PC-9 (cell line): ENCODE measurements around the gene INO80C. TPM values are rescaled to one million over a fixed set of nuclear protein-coding genes. Genes with fewer than 3 reads are reported as not detected.
"Not testable (repeated sequence)": the region's sequence is repeated elsewhere in the genome, so short reads cannot be mapped to it uniquely, and the experiment has no call there.

Source experiments
- BruUV-seq: library from RNA; stranded (reverse); fragments of 400-500 nt; replicated peaks from 2 replicates; lab custom pipeline; 2021; lab: Mats Ljungman, UMichigan
- CTCF ChIA-PET: fragments of 300-600 bp; sonication (Branson Sonifier 250); formaldehyde crosslinking; loops from one replicate; lab custom pipeline; 2022; ENCODE audit warnings: antibody characterized with exemption; lab: Charles Lee
- POLR2A ChIA-PET: fragments of 300-600 bp; sonication (Branson Sonifier 250); formaldehyde crosslinking; loops from one replicate; lab custom pipeline; 2022; ENCODE audit warnings: antibody characterized with exemption; ENCODE audit not compliant: unreplicated experiment; lab: Charles Lee
- DNase-seq, 2 experiments: peaks; one replicate each; pipeline versions ENCODE4 v3.0.0 to v3.0.0-alpha.2; 2015 to 2022; ENCODE audit warnings: mixed read lengths in 1 of 2
- H2AFZ ChIP-seq: fragments of 200-600 bp; sonication (generic); 2 replicates; pipeline ENCODE4 v1.8.1; 2017; ENCODE audit warnings: antibody characterized with exemption
- H3F3A ChIP-seq: fragments of 200-600 bp; sonication (generic); 2 replicates; pipeline ENCODE4 v1.8.1; 2017; ENCODE audit warnings: antibody characterized with exemption, mild to moderate bottlenecking, low read depth; ENCODE audit not compliant: insufficient read depth
- H3K27ac ChIP-seq: fragments of 200-600 bp; sonication (generic); 2 replicates; pipeline ENCODE4 v1.6.1; 2016; ENCODE audit warnings: mixed run types
- H3K27me3 ChIP-seq: fragments of 200-600 bp; sonication (generic); 2 replicates; pipeline ENCODE4 v1.6.1; 2016; ENCODE audit warnings: low read depth, mixed run types; ENCODE audit not compliant: insufficient read depth
- H3K36me3 ChIP-seq: fragments of 200-600 bp; sonication (generic); 2 replicates; pipeline ENCODE4 v1.6.1; 2016; ENCODE audit warnings: low read depth, mixed run types
- H3K4me1 ChIP-seq: fragments of 200-600 bp; sonication (generic); replicated peaks from 2 replicates; pipeline ENCODE4 v1.6.1; 2016; ENCODE audit warnings: mixed run types; ENCODE audit not compliant: insufficient read depth
- H3K4me2 ChIP-seq: fragments of 200-600 bp; sonication (generic); 2 replicates; pipeline ENCODE4 v1.6.1; 2017; ENCODE audit warnings: mixed run types
- H3K4me3 ChIP-seq: fragments of 200-600 bp; sonication (generic); 2 replicates; pipeline ENCODE4 v1.6.1; 2016; ENCODE audit warnings: mixed run types
- H3K79me2 ChIP-seq: fragments of 200-600 bp; sonication (generic); 2 replicates; pipeline ENCODE4 v1.6.1; 2017; ENCODE audit warnings: low read depth, mixed run types
- H3K9me2 ChIP-seq: fragments of 200-600 bp; sonication (generic); 2 replicates; pipeline ENCODE4 v1.8.1; 2017; ENCODE audit warnings: mild to moderate bottlenecking; ENCODE audit not compliant: insufficient read depth
- H3K9me3 ChIP-seq: fragments of 200-600 bp; sonication (generic); 2 replicates; pipeline ENCODE4 v1.8.1; 2016; ENCODE audit warnings: low read depth; ENCODE audit not compliant: insufficient read depth
- H4K20me1 ChIP-seq: fragments of 200-600 bp; sonication (generic); 2 replicates; pipeline ENCODE4 v1.8.1; 2017; ENCODE audit not compliant: insufficient read depth
- CTCF ChIP-seq: fragments of 200-600 bp; sonication (generic); conservative IDR thresholded peaks from 2 replicates; pipeline ENCODE4 v1.6.1; 2017; ENCODE audit warnings: mixed run types, antibody characterized with exemption, mild to moderate bottlenecking, moderate library complexity
- EZH2 ChIP-seq: fragments of 200-600 bp; sonication (generic); IDR thresholded peaks from 2 replicates; pipeline ENCODE4 v1.8.0; 2017; ENCODE audit warnings: antibody characterized with exemption, low read depth
- intact Hi-C: fragments of 100-400 bp; cut with micrococcal nuclease; formaldehyde crosslinking; loops from one replicate; pipeline ENCODE4 v1.10.0; 2022; ENCODE audit not compliant: unreplicated experiment
- total RNA-seq: library from RNA; stranded (reverse); gene quantifications from 2 replicates; pipeline ENCODE4 v1.2.3, GENCODE V29; 2021

The INO80C gene
- total RNA-seq, 1 experiment from 2014 or later = 29.5 TPM

- no peak overlapping the region for H3K4me2 ChIP-seq
- H3K9me2 ChIP-seq = no peaks in the 10 kb centered on the region
- CTCF ChIA-PET = no interaction called here
- H3K27ac ChIP-seq = no peak overlapping the region
- peaks cover 20% of the 10 kb centered on the region for H3K4me1 ChIP-seq
- H3F3A ChIP-seq = no peaks in the 10 kb centered on the region
- no peaks in the 10 kb centered on the region for H3K27me3 ChIP-seq
- BruUV-seq = no TSS peak
- no peak for DNase-seq
- TF ChIP-seq CTCF (no peak), EZH2 (no peak)
- no peak overlapping the region for H2AFZ ChIP-seq
- H3K9me3 ChIP-seq = no peaks in the 10 kb centered on the region
- H3K4me3 ChIP-seq = no peak overlapping the region
- no peaks in the 10 kb centered on the region for H3K36me3 ChIP-seq
- no peaks in the 10 kb centered on the region for H4K20me1 ChIP-seq
- peaks cover 22% of the 10 kb centered on the region for H3K79me2 ChIP-seq
- intact Hi-C loops = no loop called here
- POLR2A ChIA-PET = no interaction called here
Observed at GRCh38 chr18:35490894-35491699, 6.7 kb downstream of the INO80C start.

- peaks cover 11% of the 10 kb centered on the region for H3K79me2 ChIP-seq
- peaks cover 13% of the 10 kb centered on the region; the same call in 1 of the 2 replicates for H3K4me1 ChIP-seq
- H3K4me2 ChIP-seq = no peak overlapping the region
- no peak overlapping the region for H2AFZ ChIP-seq
- intact Hi-C loops = no loop called here
- TF ChIP-seq EZH2 (no peak), CTCF (no peak)
- BruUV-seq = no TSS peak
- H3K9me3 ChIP-seq = no peaks in the 10 kb centered on the region
- CTCF ChIA-PET = no interaction called here
- H4K20me1 ChIP-seq = no peaks in the 10 kb centered on the region
- no peak for DNase-seq
- POLR2A ChIA-PET = no interaction called here
- H3K4me3 ChIP-seq = no peak overlapping the region
- no peak overlapping the region for H3K27ac ChIP-seq
- no peaks in the 10 kb centered on the region for H3K9me2 ChIP-seq
- H3F3A ChIP-seq = no peaks in the 10 kb centered on the region
- H3K27me3 ChIP-seq = no peaks in the 10 kb centered on the region
- no peaks in the 10 kb centered on the region for H3K36me3 ChIP-seq
Observed at GRCh38 chr18:35489913-35490490, 7.8 kb downstream of the INO80C start.

GRCh38 chr18:35489281-35489680 is 8.5 kb downstream of the INO80C start:
- H4K20me1 ChIP-seq, H3F3A ChIP-seq, DNase-seq, H3K27me3 ChIP-seq, H3K4me3 ChIP-seq, POLR2A ChIA-PET, CTCF ChIA-PET, H2AFZ ChIP-seq, H3K9me3 ChIP-seq, H3K9me2 ChIP-seq, intact Hi-C loops, H3K4me2 ChIP-seq, BruUV-seq, H3K27ac ChIP-seq, H3K36me3 ChIP-seq: not testable (repeated sequence)
- Histone ChIP-seq H3K79me2 (peaks cover 10% of the 10 kb centered on the region), H3K4me1 (peaks cover 13% of the 10 kb centered on the region; the same call in 1 of the 2 replicates)

- CTCF ChIA-PET, H3K36me3 ChIP-seq, H3K4me2 ChIP-seq, H3K9me2 ChIP-seq, H3K27me3 ChIP-seq, POLR2A ChIA-PET, H3K27ac ChIP-seq, H3F3A ChIP-seq, intact Hi-C loops, DNase-seq, H3K4me3 ChIP-seq, H4K20me1 ChIP-seq, BruUV-seq, H3K9me3 ChIP-seq, H2AFZ ChIP-seq: not testable (repeated sequence)
- H3K4me1 ChIP-seq = peaks cover 13% of the 10 kb centered on the region; the same call in 1 of the 2 replicates
- H3K79me2 ChIP-seq = peaks cover 10% of the 10 kb centered on the region
Observed at GRCh38 chr18:35488396-35488795, 9.4 kb downstream of the INO80C start.

GRCh38 chr18:35487525-35487924 is 10.2 kb downstream of the INO80C start:
- H3K4me3 ChIP-seq, H3K4me2 ChIP-seq, H3K27me3 ChIP-seq, H3K9me3 ChIP-seq, H3K27ac ChIP-seq, POLR2A ChIA-PET, H3K79me2 ChIP-seq, H4K20me1 ChIP-seq, BruUV-seq, H3F3A ChIP-seq, intact Hi-C loops, H3K36me3 ChIP-seq, DNase-seq, H2AFZ ChIP-seq, CTCF ChIA-PET, H3K9me2 ChIP-seq: not testable (repeated sequence)
- H3K4me1 ChIP-seq = peaks cover 13% of the 10 kb centered on the region; the same call in 1 of the 2 replicates
